Suppressor macrophage treated with lipopolysaccharide for 4 hours (primary cell): ENCODE data around the gene IRX6.

Experiments
- DNase-seq: peaks from one replicate; pipeline ENCODE4 v3.0.0-alpha.2; 2020

The IRX6 gene

DNA sequence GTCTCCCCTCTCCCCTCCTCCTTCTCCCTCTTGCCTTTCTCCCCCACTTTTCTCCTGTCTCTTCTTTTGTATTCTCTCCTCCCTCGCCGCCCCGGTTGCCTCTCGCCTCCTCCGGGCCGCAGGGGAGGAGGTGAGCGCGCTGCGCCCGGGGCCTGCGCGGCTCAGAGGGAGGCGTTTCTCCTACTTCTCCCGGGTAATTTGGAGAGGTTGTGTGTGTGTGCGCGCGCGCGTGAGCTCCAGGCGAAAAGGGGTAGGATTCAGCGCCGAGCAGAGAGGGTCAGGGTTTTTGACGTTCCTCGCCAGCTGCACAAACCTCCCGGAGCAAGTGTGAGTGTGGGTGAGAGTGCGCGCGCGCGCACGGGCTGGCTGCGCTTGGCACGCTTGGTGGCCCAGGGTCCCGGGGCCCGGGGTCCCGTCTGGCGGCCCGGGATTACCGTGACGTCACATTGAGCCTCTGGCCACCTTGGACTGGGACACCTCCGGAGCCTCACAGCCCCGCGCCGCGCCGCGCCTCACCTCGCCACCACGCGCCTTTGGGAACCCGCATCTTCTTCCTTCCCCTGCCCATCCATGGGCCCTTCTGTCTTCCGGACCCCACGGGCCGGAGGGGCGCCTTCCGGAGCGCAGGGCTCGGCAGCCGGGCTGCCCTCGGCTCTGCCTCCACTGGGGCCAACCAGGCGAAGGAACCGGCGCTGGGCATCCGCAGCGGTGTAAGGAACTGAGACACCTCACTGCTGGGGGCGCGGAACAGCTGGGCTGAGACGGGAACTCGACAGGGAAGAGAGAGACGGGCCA is 479 bp downstream of the IRX6 start:
- DNase-seq: no peak

DNA sequence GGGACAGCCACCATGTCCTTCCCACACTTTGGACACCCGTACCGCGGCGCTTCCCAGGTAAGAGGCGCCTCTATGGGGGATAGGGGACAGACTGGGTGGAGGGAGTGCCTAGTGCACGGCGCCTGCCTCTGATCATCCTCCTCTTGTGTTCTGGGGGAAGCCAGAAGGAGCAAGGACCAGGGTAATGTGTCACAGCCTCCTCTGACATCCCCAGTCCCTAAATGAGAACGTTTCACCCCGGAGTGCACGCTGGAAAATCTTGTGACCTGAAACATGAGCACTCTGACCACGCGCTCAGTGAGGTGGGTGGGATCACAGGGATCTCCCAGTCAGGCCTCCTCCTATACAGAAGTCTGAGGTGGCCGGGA is 1.1 kb downstream of the IRX6 start:
- peak; percentile 8 for DNase-seq

DNA sequence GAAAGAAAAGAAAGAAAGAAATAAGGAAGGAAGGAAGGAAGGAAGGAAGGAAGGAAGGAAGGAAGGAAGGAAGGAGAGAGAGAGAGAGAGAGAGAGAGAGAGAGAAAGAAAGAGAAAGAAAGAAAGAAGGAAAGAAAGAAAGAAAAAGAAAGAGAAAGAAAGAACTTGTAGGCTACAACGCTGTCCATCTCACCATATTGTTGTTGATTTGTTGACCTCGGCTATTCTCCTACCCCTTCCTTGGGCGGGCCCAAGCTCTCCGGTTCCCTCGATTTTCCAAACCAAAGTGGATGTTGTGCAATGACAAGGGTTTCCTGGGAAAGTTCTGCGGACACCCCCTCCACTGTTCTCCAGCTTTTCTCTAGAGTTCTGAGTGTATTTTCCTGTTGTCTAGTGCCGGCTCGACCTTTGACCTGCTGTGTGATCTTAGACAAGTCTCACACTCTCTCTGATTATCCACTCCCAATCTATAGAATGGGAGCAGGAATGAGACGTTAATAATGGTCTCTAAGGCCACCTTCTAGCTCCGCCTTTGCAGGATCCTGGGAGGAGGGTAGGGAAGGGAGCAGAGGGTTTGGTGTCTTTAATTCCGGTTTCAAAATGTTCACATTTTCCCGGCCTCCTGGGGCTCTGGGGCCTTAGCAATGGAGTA is 1.6 kb downstream of the IRX6 start:
- DNase-seq: no peak

DNA sequence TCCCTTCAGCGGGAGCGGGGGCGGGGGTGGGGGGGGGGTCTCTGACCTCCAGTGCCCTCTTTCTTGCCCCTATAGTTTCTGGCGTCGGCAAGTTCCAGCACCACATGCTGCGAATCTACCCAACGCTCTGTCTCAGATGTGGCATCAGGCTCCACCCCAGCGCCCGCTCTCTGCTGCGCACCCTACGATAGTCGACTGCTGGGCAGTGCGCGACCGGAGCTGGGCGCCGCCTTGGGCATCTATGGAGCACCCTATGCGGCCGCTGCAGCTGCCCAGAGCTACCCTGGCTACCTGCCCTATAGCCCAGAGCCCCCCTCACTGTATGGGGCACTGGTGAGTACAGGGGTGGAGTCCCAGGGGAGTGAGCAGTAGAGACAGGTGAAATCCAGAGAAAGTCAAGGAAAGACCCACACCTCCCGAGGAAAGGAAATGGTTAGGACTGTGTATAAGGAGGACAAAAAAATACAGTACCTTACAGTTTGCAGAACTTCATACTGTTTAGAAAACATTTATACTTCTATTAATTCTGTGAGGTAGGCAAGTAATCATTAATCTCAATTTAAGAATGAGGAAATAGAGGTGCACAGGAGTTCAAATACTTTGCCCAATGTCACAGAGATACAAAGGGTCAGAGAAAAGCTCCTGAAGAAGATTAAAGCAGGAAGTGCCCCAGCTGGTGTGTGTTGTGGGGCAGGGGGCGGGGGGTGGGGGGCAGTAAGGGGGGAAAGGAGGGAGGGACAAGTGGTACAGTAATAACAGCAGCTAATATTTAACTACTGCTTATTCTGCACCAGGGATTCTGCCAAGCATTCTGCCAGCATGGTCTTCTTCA is 2.5 kb downstream of the IRX6 start:
- DNase-seq: no peak

DNA sequence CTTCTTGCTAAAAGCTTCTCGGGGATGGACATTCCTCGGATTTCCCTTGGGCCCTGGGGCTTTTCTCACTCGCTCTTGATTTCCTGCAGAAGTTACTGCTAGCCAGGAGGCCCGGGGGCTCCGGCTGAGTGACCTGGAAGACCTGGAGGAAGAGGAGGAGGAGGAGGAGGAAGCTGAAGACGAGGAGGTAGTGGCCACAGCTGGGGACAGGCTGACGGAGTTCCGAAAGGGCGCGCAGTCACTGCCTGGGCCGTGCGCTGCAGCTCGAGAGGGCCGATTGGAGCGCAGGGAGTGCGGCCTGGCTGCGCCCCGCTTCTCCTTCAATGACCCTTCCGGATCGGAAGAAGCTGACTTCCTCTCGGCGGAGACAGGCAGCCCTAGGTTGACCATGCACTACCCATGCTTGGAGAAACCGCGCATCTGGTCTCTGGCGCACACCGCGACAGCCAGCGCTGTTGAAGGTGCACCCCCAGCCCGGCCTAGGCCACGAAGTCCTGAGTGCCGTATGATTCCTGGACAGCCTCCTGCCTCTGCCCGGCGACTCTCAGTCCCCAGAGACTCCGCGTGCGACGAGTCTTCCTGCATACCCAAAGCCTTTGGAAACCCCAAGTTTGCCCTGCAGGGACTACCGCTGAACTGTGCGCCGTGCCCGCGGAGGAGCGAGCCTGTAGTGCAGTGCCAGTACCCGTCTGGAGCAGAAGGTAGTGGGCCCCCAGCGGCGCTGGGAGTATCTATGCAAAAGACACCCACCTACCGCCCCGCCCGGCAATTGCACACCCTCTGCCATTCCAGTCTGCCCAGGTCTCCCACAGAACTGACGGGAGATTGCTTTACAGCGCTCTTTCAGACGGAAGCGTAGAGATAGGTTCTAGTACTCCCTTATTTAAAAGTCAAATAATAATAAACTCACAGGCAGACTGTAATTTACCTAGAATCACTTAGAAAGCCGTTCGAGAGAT is 4.9 kb downstream of the IRX6 start:
- DNase-seq: no peak

DNA sequence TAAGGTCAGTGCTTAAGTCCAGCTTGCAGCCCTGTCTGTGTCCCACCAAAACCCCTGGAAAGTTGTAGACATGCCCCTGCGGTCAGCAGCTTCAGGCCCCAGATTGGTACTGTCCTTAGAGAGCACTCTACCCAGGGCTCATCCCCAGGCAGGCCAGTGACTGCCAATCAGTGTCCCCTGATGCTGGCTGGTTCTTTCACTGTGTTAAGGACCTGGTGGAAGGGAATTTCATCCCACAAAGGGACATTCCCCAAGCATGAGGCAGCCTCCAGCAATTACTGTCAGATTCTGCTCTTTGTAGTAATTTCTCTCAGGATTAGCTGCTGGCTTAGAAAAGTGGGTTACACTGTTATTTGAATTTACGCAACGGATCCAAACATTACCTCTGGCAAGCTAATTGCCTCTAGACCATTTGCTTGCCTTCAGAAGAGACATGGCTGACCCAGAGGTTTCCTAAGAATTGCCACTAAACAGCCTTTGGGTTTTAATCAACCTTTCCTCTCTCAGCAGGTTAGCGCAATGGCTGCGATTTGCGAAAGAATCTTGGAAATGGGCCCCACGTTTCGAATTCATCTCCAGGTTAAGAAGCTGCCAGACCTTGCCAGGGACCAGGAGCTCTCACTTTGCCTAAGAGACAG is 5.9 kb downstream of the IRX6 start:
- no peak for DNase-seq

DNA sequence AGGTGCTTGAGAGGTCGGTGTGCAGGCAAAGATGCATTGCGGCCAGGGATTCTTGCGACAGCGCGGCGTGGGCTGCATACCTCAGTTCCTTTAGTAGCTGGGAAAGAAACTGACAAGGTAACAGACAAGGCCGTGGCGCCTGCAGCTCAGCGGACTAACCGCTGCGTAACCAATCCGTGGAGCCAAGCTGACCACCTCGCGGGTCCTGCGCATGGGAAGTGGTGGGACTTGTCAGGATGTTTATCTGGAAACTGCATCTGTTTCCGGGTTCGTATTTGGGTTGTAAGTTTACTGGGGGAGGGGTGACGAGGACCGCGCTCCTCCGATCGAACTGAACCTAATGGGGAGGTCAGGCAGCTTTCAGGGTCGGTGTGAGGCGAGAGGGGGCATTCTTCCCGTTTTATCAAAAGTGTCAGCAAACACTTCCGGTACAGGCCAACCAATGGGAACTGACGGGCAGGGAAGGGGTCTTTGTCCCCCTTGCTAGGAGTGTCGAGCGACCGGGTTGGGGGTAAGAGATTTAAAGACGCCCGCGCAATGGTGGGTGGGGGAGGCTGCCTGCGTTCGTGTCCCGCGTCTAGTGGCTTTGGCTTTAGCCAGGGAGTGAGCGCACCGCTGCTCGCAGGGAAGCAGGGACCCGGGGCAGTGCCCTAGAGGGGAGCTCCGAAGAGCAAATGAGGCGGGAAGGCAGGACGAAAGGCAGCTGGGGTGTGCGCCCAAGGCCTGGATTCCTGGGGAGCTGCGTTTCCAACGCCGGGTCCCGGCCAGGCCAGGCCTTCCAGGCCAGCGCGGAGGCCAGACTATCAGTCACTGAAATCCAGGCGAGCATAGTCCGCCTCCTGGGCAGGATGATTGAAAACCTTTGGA is 7.0 kb downstream of the IRX6 start:
- no peak for DNase-seq

DNA sequence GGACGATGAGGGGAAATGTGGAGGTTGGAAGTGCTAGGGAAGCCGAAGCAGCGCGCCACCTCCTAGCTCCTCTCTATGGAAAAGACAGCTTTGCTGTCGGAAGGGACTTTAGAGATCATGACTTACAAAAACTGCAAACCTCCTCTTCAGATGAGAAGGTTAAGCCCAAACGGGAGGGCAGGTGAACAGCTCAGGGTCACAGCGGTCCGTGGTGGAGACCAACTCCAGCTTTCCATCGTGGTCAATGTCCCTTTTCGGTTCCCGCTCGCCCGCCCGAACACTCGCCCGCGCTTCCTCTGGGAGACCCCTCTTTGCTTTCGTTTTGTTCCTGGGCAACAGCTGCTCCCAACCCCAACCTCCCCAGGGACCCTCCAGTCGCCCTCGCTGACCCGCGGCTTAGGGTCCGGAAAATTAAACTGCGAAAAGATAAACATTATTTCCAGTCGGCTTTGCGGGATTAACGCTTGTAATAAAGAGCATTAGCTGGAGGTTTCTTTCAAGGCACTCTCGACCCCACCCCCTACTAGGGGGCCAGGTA is 7.7 kb downstream of the IRX6 start:
- no peak for DNase-seq

DNA sequence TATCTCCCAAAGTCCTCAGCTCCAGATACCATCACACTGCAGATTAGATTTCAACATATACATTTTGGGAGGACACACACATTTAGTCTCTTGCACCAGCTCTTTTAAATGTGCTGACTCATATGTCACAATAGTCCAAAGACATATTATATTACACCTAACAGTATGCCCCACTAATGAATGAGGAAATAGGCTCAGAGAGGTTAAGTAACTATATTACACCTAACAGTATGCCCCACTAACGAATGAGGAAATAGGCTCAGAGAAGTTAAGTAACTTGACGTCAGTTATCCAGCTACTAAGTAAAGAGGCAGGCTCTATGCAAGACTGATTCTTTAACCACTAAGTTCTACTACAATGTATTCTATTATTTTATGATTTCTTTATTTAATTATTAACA is 9.7 kb downstream of the IRX6 start:
- no peak for DNase-seq

DNA sequence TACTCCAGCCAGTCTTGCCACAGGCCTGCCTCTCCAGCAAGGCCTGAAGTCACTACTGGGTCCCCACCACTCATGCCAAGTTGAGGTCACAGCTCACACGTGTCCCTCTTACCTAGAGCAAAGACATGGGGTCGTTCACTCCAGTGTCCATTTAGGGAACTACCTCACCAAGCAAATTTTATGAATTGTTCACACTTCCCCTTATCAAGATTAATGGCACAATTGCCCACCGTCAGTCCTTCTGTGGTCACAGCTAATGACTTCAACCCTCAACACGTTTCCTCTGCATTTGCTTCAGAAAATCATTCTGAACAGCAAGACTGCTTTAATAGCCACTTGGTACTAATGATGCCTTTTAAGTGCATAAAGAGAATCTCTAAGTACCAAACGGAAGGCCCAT is 14.6 kb downstream of the IRX6 start:
- DNase-seq: no peak

DNA sequence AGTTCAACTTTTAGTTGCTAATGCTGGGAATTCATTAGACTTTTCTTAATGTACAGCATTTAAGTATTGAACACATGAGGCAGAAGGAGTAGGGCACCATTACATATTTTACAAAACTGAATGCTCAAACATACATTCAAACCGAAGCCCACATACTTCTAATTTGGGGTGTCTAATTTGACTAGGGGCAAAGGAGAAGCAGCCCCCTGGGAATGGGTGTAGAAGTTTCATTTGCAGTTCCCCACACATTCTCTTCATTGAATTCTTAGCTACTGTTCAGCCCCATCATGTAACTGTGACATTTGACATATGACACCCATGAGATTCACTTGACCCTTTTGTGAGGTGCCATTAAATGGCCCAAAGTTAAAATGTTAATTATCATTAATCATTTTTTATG is 16.4 kb downstream of the IRX6 start:
- no peak for DNase-seq

DNA sequence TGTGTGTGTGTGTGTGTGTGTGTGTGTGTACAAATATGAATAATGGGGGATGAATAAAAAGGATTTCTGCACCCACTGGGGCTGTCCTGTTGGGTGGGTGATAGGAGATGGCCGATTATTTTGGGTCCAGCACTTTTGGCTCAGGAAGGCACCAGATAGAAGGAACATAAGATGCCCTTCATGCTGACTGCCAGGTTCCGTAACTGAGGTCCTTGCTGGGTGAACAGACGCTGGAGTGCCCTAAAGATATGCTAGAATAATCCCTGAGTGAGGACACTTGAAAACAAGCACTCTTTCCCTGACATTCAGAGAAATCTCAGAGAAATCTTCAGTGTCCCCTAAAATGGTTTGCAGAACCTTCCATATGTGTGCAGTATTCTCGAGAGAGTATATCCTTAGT is 17.7 kb downstream of the IRX6 start:
- DNase-seq: no peak

DNA sequence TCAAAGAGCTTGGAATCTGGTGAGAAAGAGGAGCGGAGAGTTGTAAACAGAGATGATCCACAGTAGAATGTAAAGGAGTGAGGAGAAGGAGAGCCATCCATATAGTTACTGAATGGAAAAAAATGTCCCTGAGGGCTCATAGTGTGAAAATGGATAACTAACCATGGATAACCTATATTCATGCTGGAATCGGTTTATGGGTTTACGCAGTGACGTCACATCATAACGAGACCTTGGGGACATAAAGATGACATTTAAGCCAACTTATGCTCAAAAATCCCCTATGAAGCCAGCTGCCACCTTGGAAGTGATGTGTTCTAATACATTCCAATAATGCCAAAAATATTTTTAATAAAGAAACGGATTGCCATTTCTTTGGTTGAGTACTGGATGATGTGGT is 22.5 kb downstream of the IRX6 start:
- DNase-seq: no peak

DNA sequence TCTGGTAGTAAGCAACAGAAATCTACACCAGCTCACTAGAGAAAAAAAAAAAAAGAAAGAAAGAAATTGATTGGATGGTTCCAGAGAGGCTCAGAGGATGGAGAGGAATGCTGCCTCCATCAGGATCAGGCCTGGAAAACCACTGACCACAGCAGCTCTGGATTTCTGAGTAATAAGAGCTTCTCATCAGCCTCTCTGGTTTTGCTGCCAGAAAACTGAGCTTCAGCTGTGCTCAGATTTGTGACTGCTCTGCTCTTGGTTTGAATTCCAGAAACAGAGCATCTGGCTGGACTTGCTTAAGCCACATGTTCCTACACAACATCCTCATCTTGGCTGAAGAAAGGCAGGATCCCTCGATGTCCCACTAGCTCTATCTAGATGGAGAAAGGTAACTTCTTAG is 25.9 kb downstream of the IRX6 start:
- no peak for DNase-seq

DNA sequence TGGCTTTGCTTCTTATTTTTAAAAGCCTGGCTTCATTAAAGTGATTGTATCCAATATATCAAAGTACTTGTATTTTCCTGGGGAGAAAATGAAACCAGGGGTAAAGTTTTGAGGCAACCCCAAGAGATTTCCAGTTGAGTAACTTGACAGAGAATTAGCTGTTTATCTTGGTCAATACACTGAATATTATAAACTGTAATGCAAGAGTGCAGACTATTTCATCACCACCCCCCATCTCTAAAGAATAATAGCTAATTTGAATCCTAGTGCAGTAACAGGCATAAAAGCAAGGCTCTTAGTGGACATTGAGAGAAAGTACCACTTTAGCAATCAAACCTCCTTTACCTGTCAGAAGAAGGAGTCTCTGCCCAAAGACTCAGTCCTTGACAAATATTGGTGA is 27.0 kb downstream of the IRX6 start:
- DNase-seq: no peak

DNA sequence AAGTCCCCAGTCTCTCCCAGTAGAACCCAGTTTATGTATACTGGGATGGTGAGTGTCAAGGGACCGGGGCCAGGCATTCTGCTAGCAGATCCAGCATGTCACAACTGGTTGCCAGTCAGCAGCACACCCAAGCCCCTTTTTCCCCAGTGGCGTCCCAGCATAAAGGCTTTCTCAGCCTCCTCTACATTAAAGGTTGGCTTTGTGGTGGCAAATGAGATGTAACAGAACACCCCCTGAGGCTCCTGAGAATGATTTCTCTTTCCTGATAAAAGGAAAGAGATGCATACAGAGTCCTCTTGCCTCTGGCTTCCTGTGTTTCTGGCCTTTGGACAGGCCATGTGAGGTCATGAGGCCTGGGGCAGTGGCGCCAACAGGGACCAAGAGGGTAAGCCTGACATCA is 27.9 kb downstream of the IRX6 start:
- no peak for DNase-seq

DNA sequence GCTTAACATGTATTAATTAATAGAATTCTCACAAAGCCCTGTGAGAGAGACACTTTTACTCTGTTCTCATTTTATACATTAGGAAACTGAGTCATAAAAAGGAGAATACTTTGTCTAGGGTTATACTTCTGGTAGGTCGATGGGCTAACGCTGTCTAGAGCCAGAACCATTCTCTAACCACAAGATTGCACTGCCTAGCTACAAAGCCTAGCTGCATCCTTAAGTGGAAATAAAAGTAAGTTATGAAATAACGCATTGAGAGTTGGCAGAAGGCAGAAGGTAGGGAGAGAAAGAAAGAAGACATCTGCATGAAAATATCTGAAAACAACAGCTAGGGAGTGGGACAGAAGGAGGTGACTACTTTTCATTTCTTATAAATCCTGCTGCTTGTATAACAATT is 33.2 kb downstream of the IRX6 start:
- no peak for DNase-seq

DNA sequence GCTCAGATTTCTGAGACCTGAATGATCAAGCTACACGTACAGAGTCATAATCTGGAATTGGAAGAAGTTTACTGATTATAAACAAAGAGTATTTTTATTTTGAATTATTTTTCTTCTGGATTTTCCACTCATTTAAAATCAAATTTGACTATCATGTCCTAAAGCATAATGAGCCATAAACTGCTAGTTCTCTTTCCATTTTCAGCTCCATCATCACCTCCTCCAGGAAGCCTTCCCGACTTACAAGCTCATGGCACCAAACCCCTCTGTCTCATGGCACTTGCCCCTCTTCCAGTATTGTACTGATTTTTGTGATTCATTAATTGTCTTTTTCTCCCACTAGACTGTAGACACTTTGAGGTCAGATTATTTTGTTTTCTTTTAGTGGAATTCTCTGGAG is 35.9 kb downstream of the IRX6 start:
- no peak for DNase-seq

DNA sequence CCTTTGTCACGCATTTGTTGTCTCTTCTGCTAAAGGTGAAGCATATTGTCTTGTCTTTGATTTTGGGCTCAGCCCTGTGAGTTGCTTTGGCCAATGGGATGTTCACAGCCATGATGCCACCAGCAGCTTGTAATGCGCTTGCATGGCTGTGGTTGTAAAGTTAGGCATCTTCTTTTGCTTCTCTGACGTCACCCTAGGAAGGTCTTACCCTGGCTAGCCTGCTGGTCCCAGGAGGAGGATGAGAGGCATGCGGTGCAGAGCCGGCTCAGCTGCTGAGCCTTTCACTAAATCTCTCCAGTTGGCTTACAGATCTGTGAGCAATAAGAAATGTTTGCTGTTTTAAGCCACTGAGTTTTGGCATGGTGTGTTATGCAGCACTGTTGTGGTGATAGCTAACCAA is 40.8 kb downstream of the IRX6 start:
- no peak for DNase-seq

DNA sequence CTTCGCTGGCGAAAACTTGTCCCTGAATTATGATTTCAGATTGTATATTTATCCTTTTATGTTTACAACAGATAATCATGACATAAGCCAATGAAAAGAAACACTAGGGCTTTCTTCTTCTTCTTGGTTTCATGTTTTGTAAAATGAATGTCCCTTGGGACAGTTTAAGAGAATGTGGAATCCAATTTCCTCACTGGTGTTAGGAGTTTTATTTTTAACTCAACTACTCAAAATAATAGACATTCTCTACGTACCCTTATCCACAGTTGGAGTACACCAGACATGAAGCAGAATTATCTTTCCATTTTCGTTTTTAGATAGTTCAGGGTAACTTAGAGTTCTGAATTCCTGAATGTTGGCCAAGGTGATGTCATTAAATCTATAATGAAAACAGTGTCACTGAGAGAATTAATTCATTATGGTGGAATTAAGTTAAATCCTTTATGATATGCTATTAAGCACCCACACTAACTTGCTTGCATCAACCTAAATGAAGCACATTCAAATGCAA is 43.4 kb downstream of the IRX6 start:
- no peak for DNase-seq
